D721Med (cell line): Measurements from ENCODE around the gene TMEM88.

Experiments
- DNase-seq: peaks from one replicate; pipeline ENCODE4 v3.0.0; 2011; ENCODE audit warnings: low spot score; ENCODE audit not compliant: insufficient read length
- FAIRE-seq: peaks from 2 replicates; lab custom pipeline; 2011; peaks lifted over from hg19 to GRCh38; lab: Jason Lieb, UNC
- CTCF ChIP-seq: IDR thresholded peaks from 2 replicates; pipeline ENCODE4 v1.5.1; 2012; ENCODE audit warnings: mild to moderate bottlenecking, control low read depth; ENCODE audit not compliant: insufficient read depth; ENCODE audit errors: missing control alignments

TMEM88 gene

GRCh38 chr17:7841915-7842379, 12.9 kb upstream of the TMEM88 start:
- DNase-seq (peak; percentile 73), FAIRE-seq (no peak)
- TF ChIP-seq CTCF, result no peak

GRCh38 chr17:7842380-7843256, 12.2 kb upstream of the TMEM88 start:
- DNase-seq, result no peak
- TF ChIP-seq CTCF, result no peak
- FAIRE-seq, result no peak

GRCh38 chr17:7843257-7843535, 11.7 kb upstream of the TMEM88 start:
- FAIRE-seq, result no peak
- TF ChIP-seq CTCF, result no peak
- no peak for DNase-seq

- DNase-seq, result no peak
- no peak for FAIRE-seq
- TF ChIP-seq CTCF, result no peak
Measured at GRCh38 chr17:7843536-7844291, 11.2 kb upstream of the TMEM88 start.

- FAIRE-seq, result no peak
- no peak for TF ChIP-seq CTCF
- DNase-seq, result peak; percentile 75
Measured at GRCh38 chr17:7844292-7845154, 10.3 kb upstream of the TMEM88 start.

- no peak for FAIRE-seq
- DNase-seq, result no peak
- TF ChIP-seq CTCF, result no peak
Measured at GRCh38 chr17:7845359-7846062, 9.4 kb upstream of the TMEM88 start.
